ENCODE results near the gene SCNN1A. TPM values are rescaled to one million over a fixed set of nuclear protein-coding genes. Genes with fewer than 3 reads are reported as not detected.

The SCNN1A gene
- total and polyA plus RNA-seq, 8 donors = 16.6 to 486 (median 166) TPM

GRCh38 chr12:6354495-6355393, 20.6 kb downstream of the SCNN1A start:
- no peak overlapping the region for H3K4me3 ChIP-seq
- H3K4me1 ChIP-seq = peaks cover 0 to 36% (median 5%) of the 10 kb centered on the region in 4 donors
- TF ChIP-seq EP300 (IDR thresholded peaks at IDR 0.05) (no peak), POLR2A (IDR thresholded peaks at IDR 0.05) (no peak), CTCF (IDR thresholded peaks at IDR 0.05) (no peak), POLR2AphosphoS5 (IDR thresholded peaks at IDR 0.05) (no peak)
- no peaks in the 10 kb centered on the region for H3K27me3 ChIP-seq
- DNase-seq = peak in 1 of 2 donors; percentile 18
- H3K9me3 ChIP-seq = no peaks in the 10 kb centered on the region
- no peak overlapping the region for H3K27ac ChIP-seq
- intact Hi-C loops (cut with DNase I; ENCODE audit: low total_unique reads) = no loop called here
- 80 to 90% (median 88%) methylated on average over 9 to 10 of the region's 10 CpGs for WGBS, 5 donors
- peaks cover 0 to 56% (median 26%) of the 10 kb centered on the region in 4 donors for H3K36me3 ChIP-seq

GRCh38 chr12:6352193-6353173, 22.9 kb downstream of the SCNN1A start:
- WGBS, 5 donors = 44 to 73% (median 69%) methylated on average over 9 of the region's 9 CpGs
- peak overlapping the region; percentile 33 to 65 (median 56) for H3K27ac ChIP-seq
- H3K27me3 ChIP-seq = no peaks in the 10 kb centered on the region
- DNase-seq = peak in 1 of 2 donors; percentile 40
- no peaks in the 10 kb centered on the region for H3K9me3 ChIP-seq
- H3K36me3 ChIP-seq = peaks cover 0 to 57% (median 27%) of the 10 kb centered on the region in 4 donors
- no peak overlapping the region for H3K4me3 ChIP-seq
- intact Hi-C loops (cut with DNase I; ENCODE audit: low total_unique reads) = no loop called here
- peaks cover 11 to 54% (median 16%) of the 10 kb centered on the region in 4 donors for H3K4me1 ChIP-seq
- TF ChIP-seq POLR2AphosphoS5 (IDR thresholded peaks at IDR 0.05) = no peak
- TF ChIP-seq POLR2A (IDR thresholded peaks at IDR 0.05) = no peak
- TF ChIP-seq CTCF (IDR thresholded peaks at IDR 0.05) = no peak
- TF ChIP-seq EP300 (IDR thresholded peaks at IDR 0.05) = no peak

- Histone ChIP-seq H3K4me1 (peaks cover 20 to 63% (median 24%) of the 10 kb centered on the region in 4 donors), H3K9me3 (no peaks in the 10 kb centered on the region), H3K36me3 (peaks cover 0 to 48% (median 23%) of the 10 kb centered on the region in 4 donors), H3K27me3 (no peaks in the 10 kb centered on the region), H3K27ac (peak overlapping the region in 2 of 5 donors; percentile 0 to 64), H3K4me3 (no peak overlapping the region)
- DNase-seq = no peak
- intact Hi-C loops (cut with DNase I; ENCODE audit: low total_unique reads) = no loop called here
- 87 to 93% (median 89%) methylated on average over 5 of the region's 5 CpGs for WGBS, 5 donors
- TF ChIP-seq EP300 (IDR thresholded peaks at IDR 0.05) (no peak), CTCF (IDR thresholded peaks at IDR 0.05) (no peak), POLR2A (IDR thresholded peaks at IDR 0.05) (no peak)
Measured at GRCh38 chr12:6351622-6352021, 23.7 kb downstream of the SCNN1A start.
